ENCODE measurements around the gene PEX16. TPM values are rescaled to one million over a fixed set of nuclear protein-coding genes. Genes with fewer than 3 reads are reported as not detected.
"Not testable (repeated sequence)": the region's sequence is repeated elsewhere in the genome, so short reads cannot be mapped to it uniquely, and the experiment has no call there.

Gene PEX16
- total RNA-seq, 1 donor from 2014 or later, result 37.4 TPM

GRCh38 chr11:45900916-45901617, 16.6 kb downstream of the PEX16 start:
- Histone ChIP-seq H3K27me3 (ENCODE audit: control insufficient read depth, insufficient read depth, low read length) (peaks cover 24% of the 10 kb centered on the region), H3K36me3 (ENCODE audit: control insufficient read depth, insufficient read depth, low read length) (no peaks in the 10 kb centered on the region), H3K4me3 (ENCODE audit: low read depth, low read length) (peak overlapping the region; percentile 55)
- no peak for DNase-seq (ENCODE audit: low read depth)
- TF ChIP-seq CTCF (IDR thresholded peaks at IDR 0.05; ENCODE audit: insufficient read depth, low read length, poor library complexity, severe bottlenecking), result no peak

DNA sequence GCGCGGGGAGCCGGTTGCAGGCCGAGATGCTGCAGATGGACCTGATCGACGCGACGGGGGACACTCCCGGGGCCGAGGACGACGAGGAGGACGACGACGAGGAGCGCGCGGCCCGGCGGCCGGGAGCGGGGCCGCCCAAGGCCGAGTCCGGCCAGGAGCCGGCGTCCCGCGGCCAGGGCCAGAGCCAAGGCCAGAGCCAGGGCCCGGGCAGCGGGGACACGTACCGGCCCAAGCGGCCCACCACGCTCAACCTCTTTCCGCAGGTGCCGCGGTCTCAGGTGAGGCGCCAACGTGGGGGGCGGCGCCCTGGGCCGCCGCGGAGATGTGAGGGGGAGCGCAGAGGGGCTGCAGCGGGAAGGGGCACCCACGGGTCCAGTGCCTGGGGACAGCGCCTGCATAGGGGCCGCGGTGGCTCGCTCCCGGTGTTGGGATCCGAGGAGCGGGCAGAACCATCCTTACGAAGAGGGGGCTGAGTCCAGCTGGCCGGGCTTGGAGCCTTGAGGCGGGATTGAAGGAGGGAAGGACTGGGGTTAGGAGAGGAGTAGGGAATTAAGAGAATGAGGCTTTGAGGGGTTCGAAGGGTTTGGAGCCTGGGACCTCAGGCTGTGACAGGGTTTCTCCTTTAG, 17.4 kb downstream of the PEX16 start:
- H3K36me3 ChIP-seq (ENCODE audit: control insufficient read depth, insufficient read depth, low read length); DNase-seq (ENCODE audit: low read depth): not testable (repeated sequence)
- Histone ChIP-seq H3K27me3 (ENCODE audit: control insufficient read depth, insufficient read depth, low read length) (peaks cover 29% of the 10 kb centered on the region), H3K4me3 (ENCODE audit: low read depth, low read length) (peak overlapping the region; percentile 55)

DNA sequence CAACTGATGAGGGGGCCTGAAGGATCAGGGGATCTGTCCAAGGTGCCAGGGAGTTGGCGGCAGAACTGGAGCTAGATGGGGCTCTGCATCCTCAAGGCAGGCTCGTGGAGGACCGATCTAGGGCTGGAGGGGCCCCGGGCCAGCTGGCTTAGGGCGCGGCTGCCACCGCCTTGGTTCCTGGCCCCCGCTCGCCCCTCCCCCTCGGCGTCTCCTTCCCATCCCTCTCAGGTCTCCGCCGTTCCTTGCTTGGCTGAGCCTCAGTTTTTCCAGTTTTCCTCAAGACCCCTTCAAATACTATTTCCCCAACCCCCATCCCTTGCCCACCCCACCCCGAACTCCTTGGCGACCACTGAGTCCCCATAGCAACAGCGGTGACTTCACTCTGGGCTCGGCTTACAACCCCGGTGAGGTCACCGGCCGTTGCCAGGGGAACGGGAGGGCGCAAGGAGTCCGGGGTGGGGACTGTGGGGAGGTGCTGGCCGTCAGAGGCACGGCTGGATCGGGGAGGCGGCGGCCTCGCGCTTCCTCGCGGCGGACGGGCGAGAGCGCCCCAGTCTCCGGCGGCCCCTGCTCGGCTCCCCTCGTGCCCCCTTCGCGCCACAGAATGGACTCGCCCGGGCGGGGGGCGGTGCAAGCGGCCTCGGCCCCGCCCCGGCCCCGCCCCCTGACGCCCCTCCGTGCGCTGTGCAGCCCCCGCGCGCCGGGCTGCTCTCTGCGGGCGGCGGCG, 18.1 kb downstream of the PEX16 start:
- peak; percentile 54 for DNase-seq (ENCODE audit: low read depth)
- Histone ChIP-seq H3K36me3 (ENCODE audit: control insufficient read depth, insufficient read depth, low read length) (no peaks in the 10 kb centered on the region), H3K27me3 (ENCODE audit: control insufficient read depth, insufficient read depth, low read length) (peaks cover 29% of the 10 kb centered on the region), H3K4me3 (ENCODE audit: low read depth, low read length) (peak overlapping the region; percentile 55)
- no peak for TF ChIP-seq CTCF (IDR thresholded peaks at IDR 0.05; ENCODE audit: insufficient read depth, low read length, poor library complexity, severe bottlenecking)

DNA sequence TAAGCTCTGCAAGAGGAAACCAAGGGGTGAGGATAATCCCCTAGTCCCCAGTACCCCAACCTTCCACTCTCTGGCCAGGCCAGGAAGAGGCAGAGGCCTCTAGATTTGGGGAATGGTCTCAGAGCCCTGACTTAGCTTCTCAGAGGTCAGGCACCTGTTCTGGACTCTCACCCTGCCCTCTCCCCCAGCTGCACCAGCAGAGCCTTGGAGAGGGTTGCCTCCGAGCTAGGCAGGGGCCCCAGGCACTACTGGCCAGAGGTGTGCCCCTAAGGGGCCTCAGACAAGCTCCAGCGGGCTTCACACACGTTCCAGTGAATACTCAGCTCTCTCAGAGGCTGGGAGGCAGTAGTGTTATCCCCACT, 18.6 kb downstream of the PEX16 start:
- no peak for DNase-seq (ENCODE audit: low read depth)
- H3K27me3 ChIP-seq (ENCODE audit: control insufficient read depth, insufficient read depth, low read length), result peaks cover 29% of the 10 kb centered on the region
- no peak for TF ChIP-seq CTCF (IDR thresholded peaks at IDR 0.05; ENCODE audit: insufficient read depth, low read length, poor library complexity, severe bottlenecking)
- no peak overlapping the region for H3K4me3 ChIP-seq (ENCODE audit: low read depth, low read length)
- H3K36me3 ChIP-seq (ENCODE audit: control insufficient read depth, insufficient read depth, low read length), result no peaks in the 10 kb centered on the region

- no peak for TF ChIP-seq CTCF (IDR thresholded peaks at IDR 0.05; ENCODE audit: insufficient read depth, low read length, poor library complexity, severe bottlenecking)
- DNase-seq (ENCODE audit: low read depth), result no peak
- H3K36me3 ChIP-seq (ENCODE audit: control insufficient read depth, insufficient read depth, low read length), result no peaks in the 10 kb centered on the region
- H3K27me3 ChIP-seq (ENCODE audit: control insufficient read depth, insufficient read depth, low read length), result peaks cover 34% of the 10 kb centered on the region
- H3K4me3 ChIP-seq (ENCODE audit: low read depth, low read length), result no peak overlapping the region
Measured at GRCh38 chr11:45897556-45897955, 20.1 kb downstream of the PEX16 start.

- DNase-seq (ENCODE audit: low read depth), result no peak
- Histone ChIP-seq H3K27me3 (ENCODE audit: control insufficient read depth, insufficient read depth, low read length) (peaks cover 34% of the 10 kb centered on the region), H3K4me3 (ENCODE audit: low read depth, low read length) (no peak overlapping the region), H3K36me3 (ENCODE audit: control insufficient read depth, insufficient read depth, low read length) (no peaks in the 10 kb centered on the region)
- no peak for TF ChIP-seq CTCF (IDR thresholded peaks at IDR 0.05; ENCODE audit: insufficient read depth, low read length, poor library complexity, severe bottlenecking)
Measured at GRCh38 chr11:45896422-45896984, 21.2 kb downstream of the PEX16 start.

Data from kidney epithelial cell (primary cell).